RWPE1 (cell line): Measurements from ENCODE around the gene PRSS8.

Source experiments
- CTCF ChIA-PET: fragments of 350-600 bp; sonication (Branson Sonifier 250); formaldehyde crosslinking; extraction: SDS; loops from one replicate; lab custom pipeline; 2021; lab: Yijun Ruan, JAX
- POLR2A ChIA-PET: fragments of 400-600 bp; formaldehyde crosslinking; extraction: SDS; loops from one replicate; lab custom pipeline; 2020; ENCODE audit warnings: antibody characterized with exemption; ENCODE audit not compliant: low non-redundant PET; lab: Yijun Ruan, JAX
- DNase-seq: peaks from one replicate; pipeline ENCODE4 v3.0.0; 2012; ENCODE audit warnings: low spot score
- H3K27ac ChIP-seq: fragments of 450-650 bp; 2 replicates; pipeline ENCODE4 v1.5.1; 2017
- CTCF ChIP-seq: fragments of 450-650 bp; conservative IDR thresholded peaks from 2 replicates; pipeline ENCODE4 v1.5.1; 2017; ENCODE audit warnings: low read depth, mild to moderate bottlenecking

Gene PRSS8

GRCh38 chr16:31110106-31111034, 25.2 kb downstream of the PRSS8 start:
- CTCF ChIA-PET, result interaction anchor here (0.6 kb wide), 1 partner anchor 189 kb away, joined by 4 read pairs; no protein-coding TSS in a partner anchor
- no peak for TF ChIP-seq CTCF
- H3K27ac ChIP-seq, result peak overlapping the region; percentile 92
- POLR2A ChIA-PET, result no interaction called here
- DNase-seq, result no peak

GRCh38 chr16:31109622-31110021, 25.9 kb downstream of the PRSS8 start:
- POLR2A ChIA-PET, result no interaction called here
- H3K27ac ChIP-seq, result peak overlapping the region; percentile 92
- CTCF ChIA-PET, result no interaction called here
- DNase-seq, result no peak
- no peak for TF ChIP-seq CTCF

- DNase-seq, result no peak
- ChIA-PET POLR2A (no interaction called here), CTCF (no interaction called here)
- no peak for TF ChIP-seq CTCF
- H3K27ac ChIP-seq, result peak overlapping the region; percentile 92
Observed at GRCh38 chr16:31108794-31109558, 26.6 kb downstream of the PRSS8 start.

GRCh38 chr16:31108035-31108793, 27.3 kb downstream of the PRSS8 start, which contains the start of gene BCKDK:
Gene BCKDK, plus strand, starts transcription at chr16:31108386. Its CDS starts 838 bp downstream, at chr16:31109224.
- H3K27ac ChIP-seq, result peak within 1 kb of the TSS; percentile 92
- DNase-seq, result peak; percentile 64
- ChIA-PET POLR2A (no interaction called here), CTCF (no interaction called here)
- TF ChIP-seq CTCF, result no peak

GRCh38 chr16:31107465-31107867, 28.1 kb downstream of the PRSS8 start:
- peak overlapping the region; percentile 92 for H3K27ac ChIP-seq
- no peak for DNase-seq
- no peak for TF ChIP-seq CTCF
- CTCF ChIA-PET, result no interaction called here
- POLR2A ChIA-PET, result no interaction called here
